ENCODE measurements around the gene PIANP. TPM values are rescaled to one million over a fixed set of nuclear protein-coding genes. Genes with fewer than 3 reads are reported as not detected.

Gene PIANP
- total RNA-seq, 2 experiments from 2014 or later, result not detected

- CTCF ChIA-PET, result interaction anchor here (0.6 to 3.8 kb wide), 8 partner anchors 9 to 313 kb away, joined by 3 to 36 read pairs (median 4); partner anchors contain the start of gene PTMS
- H3K4me1 Mint-ChIP-seq, result peaks cover 45% of the 10 kb centered on the region
- DNase-seq (no peak), ATAC-seq (no peak)
- H3K36me3 Mint-ChIP-seq, result peaks cover 39% of the 10 kb centered on the region
- peak overlapping the region; percentile 22 for H3K27ac Mint-ChIP-seq
- H3K9me3 Mint-ChIP-seq (ENCODE audit: low read depth), result no peaks in the 10 kb centered on the region
- peak overlapping the region; percentile 96 for H3K4me3 Mint-ChIP-seq
- H3K27me3 Mint-ChIP-seq, result no peaks in the 10 kb centered on the region
Observed at GRCh38 chr12:6685814-6686213, 14.8 kb downstream of the PIANP start.

GRCh38 chr12:6684609-6685008, 16.0 kb downstream of the PIANP start:
- DNase-seq (peak; percentile 69), ATAC-seq (no peak)
- Mint-ChIP-seq H3K36me3 (peaks cover 42% of the 10 kb centered on the region), H3K27me3 (no peaks in the 10 kb centered on the region), H3K9me3 (ENCODE audit: low read depth) (no peaks in the 10 kb centered on the region), H3K27ac (peak overlapping the region; percentile 64), H3K4me1 (peaks cover 42% of the 10 kb centered on the region), H3K4me3 (no peak overlapping the region)
- CTCF ChIA-PET, result interaction anchor here (0.7 to 3.8 kb wide), 24 partner anchors 11 to 152 kb away, joined by 3 to 36 read pairs (median 4); partner anchors contain the start of genes COPS7A, MLF2 and PTMS

GRCh38 chr12:6676962-6677361, 23.7 kb downstream of the PIANP start:
- no peaks in the 10 kb centered on the region for H3K4me1 Mint-ChIP-seq
- CTCF ChIA-PET, result interaction anchor here (1.2 to 1.6 kb wide), 2 partner anchors 10 to 11 kb away, joined by 4 read pairs; no protein-coding TSS in a partner anchor
- H3K4me3 Mint-ChIP-seq, result no peak overlapping the region
- H3K36me3 Mint-ChIP-seq, result peaks cover 59% of the 10 kb centered on the region
- ATAC-seq, result no peak
- no peaks in the 10 kb centered on the region for H3K27me3 Mint-ChIP-seq
- DNase-seq, result no peak
- no peaks in the 10 kb centered on the region for H3K9me3 Mint-ChIP-seq (ENCODE audit: low read depth)
- no peak overlapping the region for H3K27ac Mint-ChIP-seq

GRCh38 chr12:6672143-6672542, 28.5 kb downstream of the PIANP start:
- DNase-seq (no peak), ATAC-seq (no peak)
- Mint-ChIP-seq H3K4me1 (no peaks in the 10 kb centered on the region), H3K27ac (no peak overlapping the region), H3K27me3 (no peaks in the 10 kb centered on the region), H3K9me3 (ENCODE audit: low read depth) (no peaks in the 10 kb centered on the region), H3K4me3 (no peak overlapping the region), H3K36me3 (peaks cover 67% of the 10 kb centered on the region)
- CTCF ChIA-PET, result no interaction called here

- peaks cover 52% of the 10 kb centered on the region for H3K36me3 Mint-ChIP-seq
- no peaks in the 10 kb centered on the region for H3K27me3 Mint-ChIP-seq
- H3K9me3 Mint-ChIP-seq (ENCODE audit: low read depth), result no peaks in the 10 kb centered on the region
- H3K4me1 Mint-ChIP-seq, result peaks cover 14% of the 10 kb centered on the region
- ATAC-seq, result no peak
- H3K4me3 Mint-ChIP-seq, result no peak overlapping the region
- peak overlapping the region; percentile 0 for H3K27ac Mint-ChIP-seq
- CTCF ChIA-PET, result interaction anchor here (0.7 to 1.6 kb wide), 4 partner anchors 17 to 54 kb away, joined by 3 to 6 read pairs (median 5); partner anchors contain the start of gene ZNF384
- no peak for DNase-seq
Observed at GRCh38 chr12:6667559-6668210, 32.9 kb downstream of the PIANP start.

GRCh38 chr12:6666211-6666610, 34.4 kb downstream of the PIANP start:
- no peaks in the 10 kb centered on the region for H3K27me3 Mint-ChIP-seq
- CTCF ChIA-PET, result interaction anchor here (1.5 to 1.9 kb wide), 4 partner anchors 12 to 86 kb away, joined by 4 to 6 read pairs (median 4); partner anchors contain the start of genes MLF2 and ZNF384
- DNase-seq, result no peak
- no peak for ATAC-seq
- H3K36me3 Mint-ChIP-seq, result peaks cover 39% of the 10 kb centered on the region
- H3K27ac Mint-ChIP-seq, result no peak overlapping the region
- no peaks in the 10 kb centered on the region for H3K9me3 Mint-ChIP-seq (ENCODE audit: low read depth)
- H3K4me3 Mint-ChIP-seq, result no peak overlapping the region
- peaks cover 24% of the 10 kb centered on the region for H3K4me1 Mint-ChIP-seq

- CTCF ChIA-PET, result interaction anchor here (1.6 to 1.9 kb wide), 4 partner anchors 13 to 88 kb away, joined by 4 to 5 read pairs (median 4); partner anchors contain the start of genes MLF2 and ZNF384
- DNase-seq (no peak), ATAC-seq (no peak)
- Mint-ChIP-seq H3K36me3 (peaks cover 29% of the 10 kb centered on the region), H3K4me1 (peaks cover 24% of the 10 kb centered on the region), H3K27ac (peak overlapping the region; percentile 92), H3K4me3 (no peak overlapping the region), H3K9me3 (ENCODE audit: low read depth) (no peaks in the 10 kb centered on the region), H3K27me3 (no peaks in the 10 kb centered on the region)
Observed at GRCh38 chr12:6664902-6665301, 35.7 kb downstream of the PIANP start.

DNA sequence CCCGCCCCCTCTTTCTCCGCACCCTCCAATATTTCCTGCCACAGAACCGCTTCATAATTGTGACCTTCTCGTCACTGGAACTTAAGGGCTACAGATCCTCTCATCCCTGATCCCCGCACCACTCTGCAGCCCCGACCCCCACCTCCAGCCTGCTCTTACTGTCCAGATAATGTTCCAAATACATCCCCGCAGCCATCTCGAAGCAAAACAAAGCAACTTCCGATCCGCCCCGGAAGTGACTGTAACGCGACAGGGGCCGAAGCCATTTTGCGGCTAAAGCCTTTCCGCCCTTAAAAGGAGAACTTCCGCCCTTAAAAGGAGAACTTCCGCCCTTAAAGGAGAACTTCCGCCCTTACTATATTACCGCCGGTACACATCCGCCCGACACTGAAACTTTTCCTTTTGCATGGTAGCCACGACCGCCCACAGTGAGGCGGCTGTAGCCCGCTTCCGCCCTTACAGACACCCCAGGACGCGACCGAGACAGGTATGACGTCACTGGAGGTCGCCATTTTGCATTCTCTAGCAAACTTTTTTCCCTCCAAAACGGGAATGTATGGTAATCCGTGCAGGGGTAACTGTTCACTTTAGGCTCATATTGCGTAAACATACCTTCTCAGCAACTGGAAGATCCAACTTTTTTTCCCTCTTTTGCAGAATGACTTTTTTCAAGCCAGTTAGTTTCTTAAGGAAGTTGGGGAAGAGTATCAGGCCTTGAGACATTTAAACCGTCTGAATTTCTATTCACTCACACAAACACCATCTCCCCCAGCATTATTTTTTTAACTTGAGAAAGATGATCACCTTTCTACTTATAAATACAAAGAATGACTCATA, 37.5 kb downstream of the PIANP start, which contains the start of gene ING4:
Gene ING4, minus strand, starts transcription at position 214 of the 837 bp plus-strand sequence. Its CDS starts 18 bp downstream, at position 196.
- Mint-ChIP-seq H3K4me1 (peaks cover 24% of the 10 kb centered on the region), H3K9me3 (ENCODE audit: low read depth) (no peaks in the 10 kb centered on the region), H3K36me3 (peaks cover 19% of the 10 kb centered on the region), H3K27ac (peak within 1 kb of the TSS; percentile 92), H3K4me3 (peak within 1 kb of the TSS; percentile 88), H3K27me3 (no peaks in the 10 kb centered on the region)
- peak; percentile 99 for DNase-seq
- peak; percentile 98 for ATAC-seq
- CTCF ChIA-PET, result interaction anchor here (0.6 to 1.6 kb wide), 4 partner anchors 19 to 209 kb away, joined by 3 to 5 read pairs (median 4); no protein-coding TSS in a partner anchor

DNA sequence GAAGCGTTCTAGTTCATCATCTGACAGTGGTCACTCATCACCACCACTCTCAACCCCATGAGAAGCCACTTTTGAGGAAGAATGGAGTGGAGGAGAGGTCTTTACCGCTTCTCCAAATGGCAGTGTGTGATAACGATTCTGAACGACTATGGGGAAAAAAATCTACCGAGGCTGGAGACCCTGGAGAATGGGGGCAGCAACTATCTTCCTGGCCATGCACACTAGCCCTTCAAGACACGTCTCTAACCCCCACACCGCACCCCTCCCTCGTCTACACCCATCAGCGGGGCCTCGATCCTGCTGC, 38.1 kb downstream of the PIANP start:
- peak overlapping the region; percentile 92 for H3K27ac Mint-ChIP-seq
- H3K36me3 Mint-ChIP-seq, result peaks cover 15% of the 10 kb centered on the region
- CTCF ChIA-PET, result interaction anchor here (1.4 kb wide), 1 partner anchor 27 kb away, joined by 5 read pairs; the partner anchor contains the start of gene LPAR5
- DNase-seq (no peak), ATAC-seq (peak; percentile 64)
- peak overlapping the region; percentile 88 for H3K4me3 Mint-ChIP-seq
- H3K27me3 Mint-ChIP-seq, result no peaks in the 10 kb centered on the region
- H3K9me3 Mint-ChIP-seq (ENCODE audit: low read depth), result no peaks in the 10 kb centered on the region
- H3K4me1 Mint-ChIP-seq, result peaks cover 24% of the 10 kb centered on the region

DNA sequence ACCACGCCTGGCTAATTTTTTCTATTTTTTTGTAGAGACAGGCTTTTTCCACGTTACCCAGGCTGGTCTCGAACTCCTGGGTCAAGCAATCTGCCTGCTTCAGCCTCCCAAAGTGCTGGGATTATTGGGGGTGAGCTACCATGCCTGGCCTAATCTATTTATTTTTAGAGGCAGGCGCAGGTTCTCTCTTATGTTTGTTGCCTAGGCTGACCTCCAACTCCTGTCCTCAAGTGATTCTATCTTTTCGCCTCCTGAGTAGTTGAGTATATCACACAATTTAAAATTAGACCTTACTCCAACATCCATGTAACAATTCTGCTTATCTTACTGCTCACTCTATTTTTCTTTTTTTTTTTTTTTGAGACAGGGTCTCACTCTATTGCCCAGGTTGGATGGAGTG, 46.6 kb downstream of the PIANP start:
- H3K4me3 Mint-ChIP-seq, result no peak overlapping the region
- H3K27ac Mint-ChIP-seq, result no peak overlapping the region
- CTCF ChIA-PET, result interaction anchor here (0.6 kb wide), 1 partner anchor 26 kb away, joined by 3 read pairs; no protein-coding TSS in a partner anchor
- no peaks in the 10 kb centered on the region for H3K9me3 Mint-ChIP-seq (ENCODE audit: low read depth)
- ATAC-seq, result no peak
- DNase-seq, result no peak
- no peaks in the 10 kb centered on the region for H3K4me1 Mint-ChIP-seq
- no peaks in the 10 kb centered on the region for H3K27me3 Mint-ChIP-seq
- peaks cover 17% of the 10 kb centered on the region for H3K36me3 Mint-ChIP-seq

DNA sequence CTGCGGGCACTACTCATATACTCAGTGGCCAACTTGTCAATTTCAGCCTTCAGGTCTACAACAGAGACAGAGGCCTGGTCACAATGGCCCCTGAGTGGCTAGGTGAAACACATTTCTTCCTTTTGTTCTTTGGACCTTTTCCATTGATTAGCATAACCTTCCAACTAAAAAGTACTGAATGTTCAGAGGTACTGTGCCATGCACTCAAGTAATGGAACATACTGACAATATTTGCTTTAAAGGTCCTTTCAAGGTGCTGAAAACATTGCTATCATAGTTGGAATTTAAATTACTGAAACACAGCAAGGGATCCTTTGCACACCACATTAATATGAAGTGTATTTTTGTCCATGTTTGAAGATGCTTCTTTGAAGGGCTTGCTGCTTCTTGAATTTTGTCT, 47.3 kb downstream of the PIANP start:
- CTCF ChIA-PET, result interaction anchor here (1.8 kb wide), 1 partner anchor 8 kb away, joined by 4 read pairs; no protein-coding TSS in a partner anchor
- H3K27me3 Mint-ChIP-seq, result no peaks in the 10 kb centered on the region
- H3K36me3 Mint-ChIP-seq, result peaks cover 17% of the 10 kb centered on the region
- ATAC-seq (no peak), DNase-seq (no peak)
- H3K4me3 Mint-ChIP-seq, result no peak overlapping the region
- H3K27ac Mint-ChIP-seq, result no peak overlapping the region
- H3K4me1 Mint-ChIP-seq, result no peaks in the 10 kb centered on the region
- H3K9me3 Mint-ChIP-seq (ENCODE audit: low read depth), result no peaks in the 10 kb centered on the region

DNA sequence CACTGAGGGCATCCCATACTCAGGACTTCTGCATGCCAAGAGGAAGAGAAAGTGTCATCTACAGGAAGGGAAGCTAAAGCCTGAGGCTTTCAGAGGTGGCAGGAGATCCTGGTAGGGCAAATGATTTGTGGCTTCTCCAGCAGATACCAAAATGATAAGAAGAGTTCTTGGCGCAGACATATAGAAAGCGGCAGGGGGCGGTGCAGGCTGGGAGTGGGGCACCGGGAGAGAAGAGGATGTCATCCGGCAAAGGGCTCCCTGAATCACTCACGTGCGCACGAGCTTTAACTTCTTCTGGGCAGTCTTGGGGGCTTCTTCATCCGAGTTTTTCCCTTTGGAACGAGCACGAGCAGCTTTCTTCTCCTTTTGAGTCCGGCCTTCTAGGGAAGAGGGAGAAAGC, 48.2 kb downstream of the PIANP start:
- no peaks in the 10 kb centered on the region for H3K4me1 Mint-ChIP-seq
- H3K9me3 Mint-ChIP-seq (ENCODE audit: low read depth), result no peaks in the 10 kb centered on the region
- no peak overlapping the region for H3K27ac Mint-ChIP-seq
- H3K4me3 Mint-ChIP-seq, result no peak overlapping the region
- CTCF ChIA-PET, result interaction anchor here (1.8 kb wide), 1 partner anchor 9 kb away, joined by 4 read pairs; no protein-coding TSS in a partner anchor
- no peaks in the 10 kb centered on the region for H3K27me3 Mint-ChIP-seq
- ATAC-seq (no peak), DNase-seq (no peak)
- peaks cover 19% of the 10 kb centered on the region for H3K36me3 Mint-ChIP-seq

- Mint-ChIP-seq H3K36me3 (peaks cover 24% of the 10 kb centered on the region), H3K4me1 (peaks cover 8% of the 10 kb centered on the region), H3K27ac (no peak overlapping the region), H3K4me3 (no peak overlapping the region), H3K27me3 (no peaks in the 10 kb centered on the region), H3K9me3 (ENCODE audit: low read depth) (no peaks in the 10 kb centered on the region)
- CTCF ChIA-PET, result no interaction called here
- no peak for ATAC-seq
- no peak for DNase-seq
Observed at GRCh38 chr12:6650832-6651231, 49.8 kb downstream of the PIANP start.
